HG02763 (cell line): ENCODE results near the gene ST8SIA2.

Experiments
- ATAC-seq: cut with Tn5 transposase; IDR thresholded peaks from one replicate; pipeline ENCODE4 v1.9.1; 2021; ENCODE audit warnings: mild to moderate bottlenecking, moderate library complexity; ENCODE audit not compliant: unreplicated experiment

ST8SIA2 gene

GRCh38 chr15:92480361-92480760 is 86.7 kb downstream of the ST8SIA2 start:
- ATAC-seq: no peak

GRCh38 chr15:92485441-92485840 is 91.8 kb downstream of the ST8SIA2 start:
- ATAC-seq: no peak

GRCh38 chr15:92492551-92493115 is 99.0 kb downstream of the ST8SIA2 start:
- ATAC-seq: no peak

GRCh38 chr15:92494806-92495336 is 101.2 kb downstream of the ST8SIA2 start:
- no peak for ATAC-seq

- no peak for ATAC-seq
Measured at GRCh38 chr15:92495446-92495845, 101.8 kb downstream of the ST8SIA2 start.

GRCh38 chr15:92499731-92500530 is 106.2 kb downstream of the ST8SIA2 start:
- ATAC-seq: no peak

GRCh38 chr15:92502336-92502735 is 108.7 kb downstream of the ST8SIA2 start:
- ATAC-seq: no peak

GRCh38 chr15:92502930-92503857 is 109.5 kb downstream of the ST8SIA2 start:
- no peak for ATAC-seq

GRCh38 chr15:92503889-92504288 is 110.2 kb downstream of the ST8SIA2 start:
- ATAC-seq: no peak

GRCh38 chr15:92505611-92506010 is 111.9 kb downstream of the ST8SIA2 start:
- ATAC-seq: no peak

GRCh38 chr15:92506506-92506905 is 112.8 kb downstream of the ST8SIA2 start:
- no peak for ATAC-seq

- no peak for ATAC-seq
Measured at GRCh38 chr15:92510163-92510882, 116.6 kb downstream of the ST8SIA2 start.
